Testis (tissue), 3 donors: ENCODE results near the gene HBA2. TPM values are rescaled to one million over a fixed set of nuclear protein-coding genes. Genes with fewer than 3 reads are reported as not detected.

ENCODE experiments used
- DNase-seq: peaks from one replicate; pipeline ENCODE4 v3.0.0-alpha.2; 2019
- H3K27ac ChIP-seq, 2 donors: fragments of 200-600 bp; sonication (generic); one replicate each; pipeline ENCODE4 v1.5.1; 2019
- H3K27me3 ChIP-seq: fragments of 200-600 bp; sonication (generic); one replicate; pipeline ENCODE4 v1.5.1; 2019
- H3K36me3 ChIP-seq: fragments of 200-600 bp; sonication (generic); one replicate; pipeline ENCODE4 v1.5.1; 2017; ENCODE audit warnings: low read depth; ENCODE audit errors: missing control alignments
- H3K4me1 ChIP-seq: fragments of 200-600 bp; sonication (generic); one replicate; pipeline ENCODE4 v1.5.1; 2019
- H3K4me3 ChIP-seq, 2 donors: fragments of 200-600 bp; sonication (generic); one replicate each; pipeline ENCODE4 v1.5.1; 2017 to 2019
- H3K9me3 ChIP-seq: fragments of 200-600 bp; sonication (generic); one replicate; pipeline ENCODE4 v1.5.1; 2017
- POLR2A ChIP-seq: fragments of 450-650 bp; IDR thresholded peaks from one replicate; pipeline ENCODE4 v1.6.1; 2017; ENCODE audit warnings: antibody characterized with exemption, mild to moderate bottlenecking, moderate library complexity
- WGBS, 2 donors: methylation state at CpG; one replicate each; pipeline ENCODE4 v1.1.5; 2018; 5-methylcytosine and 5-hydroxymethylcytosine counted together
- intact Hi-C: fragments of 100-400 bp; cut with DNase I; formaldehyde crosslinking; loops from one replicate; pipeline ENCODE4 v1.15.1; 2023; ENCODE audit warnings: low total_unique reads
- polyA plus RNA-seq: library from polyadenylated mRNA; stranded (reverse); fragments of 350-450 nt; fragmentation: Illumina TruSeq; extraction: RNeasy Lipid Tissue Mini Kit (QIAGEN cat#74804); gene quantifications from one replicate; pipeline ENCODE4 v1.2.3, GENCODE V29; 2014; ENCODE audit warnings: low read depth, low replicate concordance; ENCODE audit not compliant: insufficient read depth
- small RNA-seq, 2 donors: library from RNA; depleted of rRNA; stranded (forward); fragments of <200 nt; gene quantifications; one replicate each; pipeline ENCODE3, GENCODE V24; 2016
- total RNA-seq, 2 donors: library from RNA; depleted of rRNA; stranded (reverse); fragments of >200 nt; gene quantifications; one replicate each; pipeline ENCODE4 v1.2.3, GENCODE V29; 2016
- TF ChIP-seq, protein P1 (sequence below), 3 experiments: fragments of 450-650 bp in 2 of 3; fragments of 200-600 bp in 1 of 3; sonication (generic) in 1 of 3; IDR thresholded peaks; one replicate each; pipeline ENCODE4 v1.5.1; 2016 to 2019; ENCODE audit warnings: antibody characterized with exemption in 3 of 3, mild to moderate bottlenecking in 2 of 3, moderate library complexity in 1 of 3

HBA2 gene
- total and polyA plus RNA-seq, 3 donors from 2014 or later: 7.1 to 68.9 (median 27.4) TPM

DNA sequence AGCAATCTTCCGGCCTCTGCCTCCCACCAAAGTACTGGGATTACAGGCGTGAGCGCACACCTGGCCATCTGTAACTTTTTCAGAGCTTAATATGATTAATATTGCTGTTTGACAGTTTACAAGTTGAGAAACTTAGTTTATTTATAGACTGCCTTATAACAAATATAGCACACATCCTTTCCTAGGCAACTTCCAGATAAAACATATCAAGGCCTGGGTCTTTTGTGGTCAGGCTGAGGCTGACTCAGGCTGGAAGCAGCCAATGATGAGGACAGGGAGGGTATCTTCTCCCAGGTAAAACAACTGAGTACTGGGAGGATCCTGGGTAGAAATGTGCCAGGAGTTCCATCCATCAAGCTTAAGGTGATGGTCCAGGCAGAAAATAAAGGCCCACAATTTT, 40.3 kb downstream of the HBA2 start:
- H3K27me3 ChIP-seq: no peaks in the 10 kb centered on the region
- H3K4me1 ChIP-seq: no peaks in the 10 kb centered on the region
- no peak for TF ChIP-seq POLR2A
- TF ChIP-seq, protein P1, sequence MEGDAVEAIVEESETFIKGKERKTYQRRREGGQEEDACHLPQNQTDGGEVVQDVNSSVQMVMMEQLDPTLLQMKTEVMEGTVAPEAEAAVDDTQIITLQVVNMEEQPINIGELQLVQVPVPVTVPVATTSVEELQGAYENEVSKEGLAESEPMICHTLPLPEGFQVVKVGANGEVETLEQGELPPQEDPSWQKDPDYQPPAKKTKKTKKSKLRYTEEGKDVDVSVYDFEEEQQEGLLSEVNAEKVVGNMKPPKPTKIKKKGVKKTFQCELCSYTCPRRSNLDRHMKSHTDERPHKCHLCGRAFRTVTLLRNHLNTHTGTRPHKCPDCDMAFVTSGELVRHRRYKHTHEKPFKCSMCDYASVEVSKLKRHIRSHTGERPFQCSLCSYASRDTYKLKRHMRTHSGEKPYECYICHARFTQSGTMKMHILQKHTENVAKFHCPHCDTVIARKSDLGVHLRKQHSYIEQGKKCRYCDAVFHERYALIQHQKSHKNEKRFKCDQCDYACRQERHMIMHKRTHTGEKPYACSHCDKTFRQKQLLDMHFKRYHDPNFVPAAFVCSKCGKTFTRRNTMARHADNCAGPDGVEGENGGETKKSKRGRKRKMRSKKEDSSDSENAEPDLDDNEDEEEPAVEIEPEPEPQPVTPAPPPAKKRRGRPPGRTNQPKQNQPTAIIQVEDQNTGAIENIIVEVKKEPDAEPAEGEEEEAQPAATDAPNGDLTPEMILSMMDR (IDR thresholded peaks at IDR 0.05): no peak
- no peak overlapping the region for H3K4me3 ChIP-seq
- intact Hi-C loops: no loop called here
- no peak overlapping the region for H3K27ac ChIP-seq
- no peaks in the 10 kb centered on the region for H3K9me3 ChIP-seq
- H3K36me3 ChIP-seq: no peaks in the 10 kb centered on the region
- no peak for DNase-seq
- 97 to 98% methylated on average over 3 of the region's 3 CpGs for WGBS, 2 donors

- no peaks in the 10 kb centered on the region for H3K27me3 ChIP-seq
- no peak for DNase-seq
- no peaks in the 10 kb centered on the region for H3K4me1 ChIP-seq
- intact Hi-C loops: no loop called here
- TF ChIP-seq POLR2A: no peak
- TF ChIP-seq, protein P1 (IDR thresholded peaks at IDR 0.05): no peak
- no peaks in the 10 kb centered on the region for H3K9me3 ChIP-seq
- H3K36me3 ChIP-seq: no peaks in the 10 kb centered on the region
- no peak overlapping the region for H3K27ac ChIP-seq
- no peak overlapping the region for H3K4me3 ChIP-seq
- WGBS, 2 donors: 75 to 77% methylated on average over 4 of the region's 4 CpGs
These were observed 47.3 kb downstream of the HBA2 start for GRCh38 chr16:220021-220420.

Small RNA genes within 50 kb of the gene (small RNA-seq; reads per million reads assigned to genes)
- gene RF00019: 0 reads per million in 2 donors

Other genes with a start within 250 kb of the HBA2 start
- gene POLR3K, start 119.3 kb upstream of the HBA2 start, total RNA-seq: 1 to 10 TPM; 2.4 to 3.0 TPM
- 6.5 TPM for gene POLR3K, start 119.3 kb upstream of the HBA2 start, polyA plus RNA-seq
- 10 to 100 TPM; 12.8 to 17.5 TPM for gene SNRNP25, start 119.0 kb upstream of the HBA2 start, total RNA-seq
- 26.9 TPM for gene SNRNP25, start 119.0 kb upstream of the HBA2 start, polyA plus RNA-seq
- gene RHBDF1, start 100.2 kb upstream of the HBA2 start, total RNA-seq: 10 to 100 TPM; 18.3 to 22.5 TPM
- gene RHBDF1, start 100.2 kb upstream of the HBA2 start, polyA plus RNA-seq: 15.9 TPM
- 10 to 100 TPM; 44.8 to 61.7 TPM for gene MPG, start 94.7 kb upstream of the HBA2 start, total RNA-seq
- gene MPG, start 94.7 kb upstream of the HBA2 start, polyA plus RNA-seq: 42.6 TPM
- gene NPRL3, start 34.2 kb upstream of the HBA2 start, total RNA-seq: 10 to 100 TPM; 57.5 to 57.8 TPM
- 73.4 TPM for gene NPRL3, start 34.2 kb upstream of the HBA2 start, polyA plus RNA-seq
- 1 to 10 TPM; 1.1 to 9.0 TPM for gene HBZ, start 20.2 kb upstream of the HBA2 start, total RNA-seq
- gene HBZ, start 20.2 kb upstream of the HBA2 start, polyA plus RNA-seq: 3.7 TPM
- 1 to 10 TPM; 1.6 to 3.7 TPM for gene HBM, start 6.9 kb upstream of the HBA2 start, total RNA-seq
- gene HBM, start 6.9 kb upstream of the HBA2 start, polyA plus RNA-seq: not detected
- 10 to 100 TPM in 1 of 2 donors, not detected in 1; 11.7 TPM for gene HBA1, start 3.8 kb downstream of the HBA2 start, total RNA-seq
- 24.0 TPM for gene HBA1, start 3.8 kb downstream of the HBA2 start, polyA plus RNA-seq
- gene HBQ1, start 7.6 kb downstream of the HBA2 start, total RNA-seq: 1 to 10 TPM; 4.2 to 4.3 TPM
- gene HBQ1, start 7.6 kb downstream of the HBA2 start, polyA plus RNA-seq: 1.3 TPM
- gene LUC7L, start 56.6 kb downstream of the HBA2 start, total RNA-seq: 100 to 1,000 TPM; 145 to 192 TPM
- gene LUC7L, start 56.6 kb downstream of the HBA2 start, polyA plus RNA-seq: 81.1 TPM
- 100 to 1,000 TPM; 151 to 168 TPM for gene FAM234A, start 61.9 kb downstream of the HBA2 start, total RNA-seq
- gene FAM234A, start 61.9 kb downstream of the HBA2 start, polyA plus RNA-seq: 89.7 TPM
- gene RGS11, start 103.1 kb downstream of the HBA2 start, total RNA-seq: 1 to 10 TPM; 1.2 to 2.9 TPM
- gene RGS11, start 103.1 kb downstream of the HBA2 start, polyA plus RNA-seq: 3.0 TPM
- gene ARHGDIG, start 107.7 kb downstream of the HBA2 start, total RNA-seq: 1 to 10 TPM; 6.6 to 7.7 TPM
- 2.9 TPM for gene ARHGDIG, start 107.7 kb downstream of the HBA2 start, polyA plus RNA-seq
- gene PDIA2, start 110.3 kb downstream of the HBA2 start, total RNA-seq: 1 to 10 TPM; 2.6 to 5.3 TPM
- 1.2 TPM for gene PDIA2, start 110.3 kb downstream of the HBA2 start, polyA plus RNA-seq
- gene AXIN1, start 179.8 kb downstream of the HBA2 start, total RNA-seq: 10 to 100 TPM; 30.6 to 32.0 TPM
- 19.4 TPM for gene AXIN1, start 179.8 kb downstream of the HBA2 start, polyA plus RNA-seq
- gene MRPL28, start 197.7 kb downstream of the HBA2 start, total RNA-seq: 100 to 1,000 TPM; 108 to 119 TPM
- 161 TPM for gene MRPL28, start 197.7 kb downstream of the HBA2 start, polyA plus RNA-seq
- gene PGAP6, start 209.1 kb downstream of the HBA2 start, total RNA-seq: 100 to 1,000 TPM; 261 to 265 TPM
- gene PGAP6, start 209.1 kb downstream of the HBA2 start, polyA plus RNA-seq: 121 TPM
- 100 to 1,000 TPM in 1 of 2 donors, 10 to 100 TPM in 1; 87.5 to 107 TPM for gene NME4, start 224.3 kb downstream of the HBA2 start, total RNA-seq
- 79.2 TPM for gene NME4, start 224.3 kb downstream of the HBA2 start, polyA plus RNA-seq
- 10 to 100 TPM; 52.2 to 56.1 TPM for gene DECR2, start 229.0 kb downstream of the HBA2 start, total RNA-seq
- 33.2 TPM for gene DECR2, start 229.0 kb downstream of the HBA2 start, polyA plus RNA-seq